Neural cell (in vitro differentiated cells): ENCODE data around the gene TCP10L.

Experiments
- EP300 ChIP-seq: fragments of 450-650 bp; conservative IDR thresholded peaks from 2 replicates; pipeline ENCODE4 v1.6.1; 2014; ENCODE audit warnings: antibody characterized with exemption, mild to moderate bottlenecking, moderate library complexity; ENCODE audit not compliant: poor library complexity, severe bottlenecking
- EZH2 ChIP-seq: fragments of 200-600, 300-800 bp; shearing (Covaris generic), sonication (generic); IDR thresholded peaks from 2 replicates; pipeline ENCODE4 v1.6.1; 2014; ENCODE audit warnings: antibody characterized with exemption, low read length, borderline replicate concordance, mild to moderate bottlenecking; ENCODE audit not compliant: insufficient read depth, poor library complexity, severe bottlenecking
- POLR2AphosphoS5 ChIP-seq: IDR thresholded peaks from 2 replicates; pipeline ENCODE4 v1.6.1; 2012
- RAD21 ChIP-seq: fragments of 450-650 bp; conservative IDR thresholded peaks from 2 replicates; pipeline ENCODE4 v1.6.1; 2014; ENCODE audit warnings: antibody characterized with exemption, mild to moderate bottlenecking, moderate library complexity
- TAF1 ChIP-seq: IDR thresholded peaks from 2 replicates; pipeline ENCODE4 v1.6.1; 2012; ENCODE audit warnings: low read depth
- TF ChIP-seq, protein P1 (sequence below): IDR thresholded peaks from 2 replicates; pipeline ENCODE4 v1.6.1; 2012; ENCODE audit warnings: borderline replicate concordance
- TF ChIP-seq, protein P2 (sequence below): fragments of 450-650 bp; IDR thresholded peaks from 2 replicates; pipeline ENCODE4 v1.5.1; 2014; ENCODE audit warnings: antibody characterized with exemption, mild to moderate bottlenecking, moderate library complexity; ENCODE audit not compliant: poor library complexity, severe bottlenecking

DNA sequence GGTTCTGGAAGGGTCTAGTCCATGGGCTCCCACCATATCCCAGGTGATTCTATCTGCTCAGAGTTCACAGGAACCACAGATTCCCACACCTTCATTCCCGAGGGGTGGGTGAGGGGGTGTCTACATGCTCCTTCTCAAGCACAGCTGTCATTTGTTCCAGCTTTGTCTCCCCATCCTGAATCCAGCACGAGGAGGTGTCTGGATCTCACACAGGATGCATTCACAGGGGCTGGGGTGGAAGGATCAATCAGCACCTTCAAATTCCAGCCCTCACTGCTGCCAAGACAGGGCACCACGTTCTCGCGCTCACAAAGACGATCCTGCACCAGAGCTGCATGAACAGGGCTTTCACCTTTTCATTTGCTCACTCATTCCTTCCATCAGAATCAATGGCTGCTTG lies 52.7 kb downstream of the TCP10L start:
- TF ChIP-seq, protein P1, sequence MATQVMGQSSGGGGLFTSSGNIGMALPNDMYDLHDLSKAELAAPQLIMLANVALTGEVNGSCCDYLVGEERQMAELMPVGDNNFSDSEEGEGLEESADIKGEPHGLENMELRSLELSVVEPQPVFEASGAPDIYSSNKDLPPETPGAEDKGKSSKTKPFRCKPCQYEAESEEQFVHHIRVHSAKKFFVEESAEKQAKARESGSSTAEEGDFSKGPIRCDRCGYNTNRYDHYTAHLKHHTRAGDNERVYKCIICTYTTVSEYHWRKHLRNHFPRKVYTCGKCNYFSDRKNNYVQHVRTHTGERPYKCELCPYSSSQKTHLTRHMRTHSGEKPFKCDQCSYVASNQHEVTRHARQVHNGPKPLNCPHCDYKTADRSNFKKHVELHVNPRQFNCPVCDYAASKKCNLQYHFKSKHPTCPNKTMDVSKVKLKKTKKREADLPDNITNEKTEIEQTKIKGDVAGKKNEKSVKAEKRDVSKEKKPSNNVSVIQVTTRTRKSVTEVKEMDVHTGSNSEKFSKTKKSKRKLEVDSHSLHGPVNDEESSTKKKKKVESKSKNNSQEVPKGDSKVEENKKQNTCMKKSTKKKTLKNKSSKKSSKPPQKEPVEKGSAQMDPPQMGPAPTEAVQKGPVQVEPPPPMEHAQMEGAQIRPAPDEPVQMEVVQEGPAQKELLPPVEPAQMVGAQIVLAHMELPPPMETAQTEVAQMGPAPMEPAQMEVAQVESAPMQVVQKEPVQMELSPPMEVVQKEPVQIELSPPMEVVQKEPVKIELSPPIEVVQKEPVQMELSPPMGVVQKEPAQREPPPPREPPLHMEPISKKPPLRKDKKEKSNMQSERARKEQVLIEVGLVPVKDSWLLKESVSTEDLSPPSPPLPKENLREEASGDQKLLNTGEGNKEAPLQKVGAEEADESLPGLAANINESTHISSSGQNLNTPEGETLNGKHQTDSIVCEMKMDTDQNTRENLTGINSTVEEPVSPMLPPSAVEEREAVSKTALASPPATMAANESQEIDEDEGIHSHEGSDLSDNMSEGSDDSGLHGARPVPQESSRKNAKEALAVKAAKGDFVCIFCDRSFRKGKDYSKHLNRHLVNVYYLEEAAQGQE, result no peak
- TF ChIP-seq, protein P2, sequence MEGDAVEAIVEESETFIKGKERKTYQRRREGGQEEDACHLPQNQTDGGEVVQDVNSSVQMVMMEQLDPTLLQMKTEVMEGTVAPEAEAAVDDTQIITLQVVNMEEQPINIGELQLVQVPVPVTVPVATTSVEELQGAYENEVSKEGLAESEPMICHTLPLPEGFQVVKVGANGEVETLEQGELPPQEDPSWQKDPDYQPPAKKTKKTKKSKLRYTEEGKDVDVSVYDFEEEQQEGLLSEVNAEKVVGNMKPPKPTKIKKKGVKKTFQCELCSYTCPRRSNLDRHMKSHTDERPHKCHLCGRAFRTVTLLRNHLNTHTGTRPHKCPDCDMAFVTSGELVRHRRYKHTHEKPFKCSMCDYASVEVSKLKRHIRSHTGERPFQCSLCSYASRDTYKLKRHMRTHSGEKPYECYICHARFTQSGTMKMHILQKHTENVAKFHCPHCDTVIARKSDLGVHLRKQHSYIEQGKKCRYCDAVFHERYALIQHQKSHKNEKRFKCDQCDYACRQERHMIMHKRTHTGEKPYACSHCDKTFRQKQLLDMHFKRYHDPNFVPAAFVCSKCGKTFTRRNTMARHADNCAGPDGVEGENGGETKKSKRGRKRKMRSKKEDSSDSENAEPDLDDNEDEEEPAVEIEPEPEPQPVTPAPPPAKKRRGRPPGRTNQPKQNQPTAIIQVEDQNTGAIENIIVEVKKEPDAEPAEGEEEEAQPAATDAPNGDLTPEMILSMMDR, result no peak
- no peak for TF ChIP-seq RAD21
- TF ChIP-seq EP300, result no peak
- TF ChIP-seq POLR2AphosphoS5, result no peak
- no peak for TF ChIP-seq EZH2
- no peak for TF ChIP-seq TAF1
